K562 (cell line): Measurements from ENCODE around the gene MED29. TPM values are rescaled to one million over a fixed set of nuclear protein-coding genes. Genes with fewer than 3 reads are reported as not detected.

Source experiments
- ASH1L ChIP-seq: fragments of 450-650 bp; IDR thresholded peaks from 2 replicates; pipeline ENCODE4 v1.6.1; 2018; ENCODE audit warnings: borderline replicate concordance, mild to moderate bottlenecking, low read depth; ENCODE audit not compliant: partially characterized antibody
- CBX8 ChIP-seq: fragments of 200-600 bp; sonication (generic); IDR thresholded peaks from 2 replicates; pipeline ENCODE4 v1.6.1; 2012; ENCODE audit warnings: borderline replicate concordance, mixed run types, low read depth, mild to moderate bottlenecking, moderate library complexity, mixed read lengths, low read length, control low read depth, inconsistent platforms; ENCODE audit not compliant: poor library complexity, severe bottlenecking; ENCODE audit errors: extremely low read depth
- CREB3 ChIP-seq: fragments of 450-650 bp; conservative IDR thresholded peaks from 2 replicates; pipeline ENCODE4 v1.6.1; 2016; ENCODE audit warnings: missing genetic modification characterization, low read depth, mild to moderate bottlenecking, missing compliant biosample characterization, moderate library complexity
- DIDO1 ChIP-seq: fragments of 450-650 bp; IDR thresholded peaks from 2 replicates; pipeline ENCODE4 v1.6.1; 2016; ENCODE audit warnings: low read depth, missing biosample characterization, missing genetic modification characterization
- GMEB1 ChIP-seq: fragments of 250-450 bp; sonication (Bioruptor Pico); IDR thresholded peaks from 2 replicates; pipeline ENCODE4 v1.4.0; 2020; ENCODE audit warnings: mild to moderate bottlenecking
- GTF2B ChIP-seq: IDR thresholded peaks from 2 replicates; pipeline ENCODE4 v1.6.1; 2011; ENCODE audit not compliant: insufficient read length; ENCODE audit errors: extremely low read depth
- HDAC1 ChIP-seq, 2 experiments: fragments of 450-650 bp; IDR thresholded peaks; 2 replicates each; pipeline ENCODE4 v1.6.1; 2016 to 2017; ENCODE audit warnings: inconsistent platforms in 1 of 2, mild to moderate bottlenecking in 1 of 2, moderate library complexity in 1 of 2
- KDM5B ChIP-seq: fragments of 200-600 bp; sonication (generic); IDR thresholded peaks from 2 replicates; pipeline ENCODE4 v1.6.1; 2012; ENCODE audit warnings: low read depth, mild to moderate bottlenecking, moderate library complexity, low read length, control low read depth, inconsistent platforms; ENCODE audit not compliant: insufficient replicate concordance
- KHSRP ChIP-seq: fragments of 450-650 bp; IDR thresholded peaks from 2 replicates; pipeline ENCODE4 v1.6.1; 2017
- NCOA4 ChIP-seq: fragments of 450-650 bp; IDR thresholded peaks from 2 replicates; pipeline ENCODE4 v1.6.1; 2018; ENCODE audit warnings: mild to moderate bottlenecking; ENCODE audit not compliant: partially characterized antibody
- NFE2L1 ChIP-seq: fragments of 450-650 bp; IDR thresholded peaks from 2 replicates; pipeline ENCODE4 v1.6.1; 2016; ENCODE audit warnings: missing genetic modification characterization, low read depth, mild to moderate bottlenecking, missing compliant biosample characterization, moderate library complexity, borderline replicate concordance
- NFYB ChIP-seq: IDR thresholded peaks from 2 replicates; pipeline ENCODE4 v1.6.1; 2011; ENCODE audit warnings: mild to moderate bottlenecking, moderate library complexity; ENCODE audit not compliant: insufficient read length; ENCODE audit errors: extremely low read depth
- POLR2A ChIP-seq: fragments of 450-650 bp; conservative IDR thresholded peaks from 2 replicates; pipeline ENCODE4 v1.6.1; 2016
- POLR2AphosphoS5 ChIP-seq: IDR thresholded peaks from 2 replicates; pipeline ENCODE4 v1.6.1; 2011; ENCODE audit warnings: mild to moderate bottlenecking, low read depth, low read length, moderate library complexity; ENCODE audit not compliant: control insufficient read depth, insufficient read depth
- THAP7 ChIP-seq: fragments of 250-450 bp; sonication (Bioruptor Pico); IDR thresholded peaks from 2 replicates; pipeline ENCODE4 v1.5.0; 2021
- ZFX ChIP-seq: sonication (generic); formaldehyde crosslinking; IDR thresholded peaks from 2 replicates; pipeline ENCODE4 v1.8.0; 2022; ENCODE audit warnings: mild to moderate bottlenecking, missing genetic modification reagents, moderate library complexity
- ZNF239 ChIP-seq: fragments of 250-450 bp; sonication (Bioruptor Pico); IDR thresholded peaks from 2 replicates; pipeline ENCODE4 v1.4.0; 2020; ENCODE audit warnings: mild to moderate bottlenecking
- ZNF274 ChIP-seq: IDR thresholded peaks from 2 replicates; pipeline ENCODE4 v1.6.1; 2011; ENCODE audit warnings: low read depth, mild to moderate bottlenecking, low read length, moderate library complexity, borderline replicate concordance
- ZSCAN32 ChIP-seq: fragments of 450-650 bp; formaldehyde crosslinking; IDR thresholded peaks from 2 replicates; pipeline ENCODE4 v1.4.0; 2020; ENCODE audit warnings: mild to moderate bottlenecking, moderate library complexity
- polyA plus RNA-seq, 8 experiments: library from polyadenylated mRNA; depleted of rRNA in 4 of 8; stranded (reverse) in 5 of 8; unstranded in 3 of 8; fragments of >200 nt; fragmentation: Nextera tagmentation in 2 of 8; fragmentation: Illumina TruSeq in 1 of 8; extraction: Ambion mirVana in 2 of 8; extraction: Trizol in 1 of 8; gene quantifications; 2 replicates each; pipeline versions ENCODE4 v1.2.1 to v1.2.3, GENCODE V29; 2011 to 2014; ENCODE audit warnings: inconsistent platforms in 1 of 8, missing spikeins in 1 of 8
- total RNA-seq, 7 experiments: library from RNA; depleted of rRNA in 6 of 7; stranded (reverse); fragments of >200 nt in 6 of 7; fragmentation: Illumina TruSeq in 2 of 7; extraction: Trizol in 2 of 7; gene quantifications; 2 replicates each; pipeline versions ENCODE4 v1.2.1 to v1.2.3, GENCODE V29; 2011 to 2021; ENCODE audit warnings: low replicate concordance in 1 of 7
- TF ChIP-seq, protein P1 (sequence below): sonication (generic); formaldehyde crosslinking; IDR thresholded peaks from 2 replicates; pipeline ENCODE4 v1.8.0; 2022; ENCODE audit warnings: mild to moderate bottlenecking, missing genetic modification reagents, borderline replicate concordance

MED29 gene
- total and polyA plus RNA-seq, 9 of the 15 experiments (the other 6 are each of a cell fraction or from before 2014, with no cell fraction given): 1.8 to 22.6 (median 12.4) TPM

DNA sequence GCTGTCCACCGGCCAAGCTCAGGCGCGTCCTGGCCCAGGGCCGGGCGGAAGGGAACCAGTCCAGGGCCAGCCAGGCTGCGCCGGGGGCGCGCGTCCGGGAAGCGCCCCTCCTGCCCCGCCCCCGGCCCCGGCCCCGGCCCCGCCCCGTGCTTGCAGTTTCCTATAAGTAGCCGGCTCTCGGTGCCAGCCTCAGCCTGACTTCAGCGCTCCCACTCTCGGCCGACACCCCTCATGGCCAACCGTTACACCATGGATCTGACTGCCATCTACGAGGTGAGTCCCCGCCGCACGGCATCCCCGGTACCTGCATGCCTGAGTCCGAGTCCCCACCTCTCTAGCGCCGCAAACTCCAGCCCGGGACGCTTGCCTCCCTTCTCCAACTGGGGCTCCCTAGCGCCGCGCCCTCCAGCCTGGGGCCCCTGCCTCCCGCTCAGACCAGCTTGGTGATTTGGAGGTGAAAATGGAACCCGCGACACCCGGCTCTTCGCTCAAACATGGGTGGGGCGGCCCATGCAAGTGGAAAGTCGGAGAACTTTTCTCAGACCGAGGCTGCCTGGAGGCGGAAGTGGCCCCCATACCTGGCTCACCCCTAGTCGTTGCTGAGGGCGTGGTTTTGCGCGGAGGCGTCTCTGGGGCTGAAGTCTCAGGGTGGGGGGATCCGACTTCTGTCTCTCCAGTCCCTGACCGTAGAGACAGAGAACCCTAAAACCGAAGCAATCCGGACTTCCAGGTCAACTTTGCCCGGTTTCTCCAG lies 15.7 kb downstream of the MED29 start, which contains the start of gene ZFP36 (continued):
- TF ChIP-seq CBX8 (no peak), KDM5B (peak; percentile 97), ZFX (CRISPR knock-in tag) (peak; percentile 33), GTF2B (no peak), POLR2AphosphoS5 (peak; percentile 98), CREB3 (tag) (no peak), NFYB (no peak), DIDO1 (tag) (no peak), ZSCAN32 (CRISPR knock-in tag) (no peak), HDAC1 (IDR thresholded peaks at IDR 0.05) (peak in 1 of 2 experiments; percentile 29; a peak in 1 of 4 replicates), KHSRP (no peak), ZNF239 (CRISPR knock-in tag) (no peak), ZNF274 (no peak), NCOA4 (no peak), GMEB1 (no peak), POLR2A (peak; percentile 99), NFE2L1 (tag) (no peak), THAP7 (CRISPR knock-in tag) (no peak), ASH1L (no peak)
- TF ChIP-seq, protein P1, sequence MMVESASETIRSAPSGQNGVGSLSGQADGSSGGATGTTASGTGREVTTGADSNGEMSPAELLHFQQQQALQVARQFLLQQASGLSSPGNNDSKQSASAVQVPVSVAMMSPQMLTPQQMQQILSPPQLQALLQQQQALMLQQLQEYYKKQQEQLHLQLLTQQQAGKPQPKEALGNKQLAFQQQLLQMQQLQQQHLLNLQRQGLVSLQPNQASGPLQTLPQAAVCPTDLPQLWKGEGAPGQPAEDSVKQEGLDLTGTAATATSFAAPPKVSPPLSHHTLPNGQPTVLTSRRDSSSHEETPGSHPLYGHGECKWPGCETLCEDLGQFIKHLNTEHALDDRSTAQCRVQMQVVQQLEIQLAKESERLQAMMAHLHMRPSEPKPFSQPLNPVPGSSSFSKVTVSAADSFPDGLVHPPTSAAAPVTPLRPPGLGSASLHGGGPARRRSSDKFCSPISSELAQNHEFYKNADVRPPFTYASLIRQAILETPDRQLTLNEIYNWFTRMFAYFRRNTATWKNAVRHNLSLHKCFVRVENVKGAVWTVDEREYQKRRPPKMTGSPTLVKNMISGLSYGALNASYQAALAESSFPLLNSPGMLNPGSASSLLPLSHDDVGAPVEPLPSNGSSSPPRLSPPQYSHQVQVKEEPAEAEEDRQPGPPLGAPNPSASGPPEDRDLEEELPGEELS (CRISPR knock-in tag): no peak; the same call in 1 of the 2 replicates
